Panc1 (cell line): ENCODE results near the gene MFSD2A.

Experiments used
- POLR2AphosphoS5 ChIP-seq: IDR thresholded peaks from 2 replicates; pipeline ENCODE4 v1.6.1; 2012; ENCODE audit warnings: mild to moderate bottlenecking, low read depth, low read length, moderate library complexity
- SIN3A ChIP-seq: IDR thresholded peaks from 2 replicates; pipeline ENCODE4 v1.6.1; 2012; ENCODE audit warnings: low read depth, mild to moderate bottlenecking, low read length, moderate library complexity, borderline replicate concordance; ENCODE audit not compliant: insufficient read depth
- TCF7L2 ChIP-seq: IDR thresholded peaks from 2 replicates; pipeline ENCODE4 v1.6.1; 2011; ENCODE audit warnings: mild to moderate bottlenecking, low read depth, low read length, inconsistent platforms
- TF ChIP-seq, protein P1 (sequence below): fragments of 450-650 bp; IDR thresholded peaks from 2 replicates; pipeline ENCODE4 v1.5.1; 2017; ENCODE audit warnings: mild to moderate bottlenecking
- TF ChIP-seq, protein P2 (sequence below), 2 experiments: IDR thresholded peaks; 2 replicates each; pipeline ENCODE4 v1.6.1; 2011 to 2012; ENCODE audit warnings: low read depth in 2 of 2, control low read depth in 1 of 2, low read length in 1 of 2, mild to moderate bottlenecking in 1 of 2, moderate library complexity in 1 of 2; ENCODE audit not compliant: insufficient read depth in 1 of 2

- TF ChIP-seq, protein P1, sequence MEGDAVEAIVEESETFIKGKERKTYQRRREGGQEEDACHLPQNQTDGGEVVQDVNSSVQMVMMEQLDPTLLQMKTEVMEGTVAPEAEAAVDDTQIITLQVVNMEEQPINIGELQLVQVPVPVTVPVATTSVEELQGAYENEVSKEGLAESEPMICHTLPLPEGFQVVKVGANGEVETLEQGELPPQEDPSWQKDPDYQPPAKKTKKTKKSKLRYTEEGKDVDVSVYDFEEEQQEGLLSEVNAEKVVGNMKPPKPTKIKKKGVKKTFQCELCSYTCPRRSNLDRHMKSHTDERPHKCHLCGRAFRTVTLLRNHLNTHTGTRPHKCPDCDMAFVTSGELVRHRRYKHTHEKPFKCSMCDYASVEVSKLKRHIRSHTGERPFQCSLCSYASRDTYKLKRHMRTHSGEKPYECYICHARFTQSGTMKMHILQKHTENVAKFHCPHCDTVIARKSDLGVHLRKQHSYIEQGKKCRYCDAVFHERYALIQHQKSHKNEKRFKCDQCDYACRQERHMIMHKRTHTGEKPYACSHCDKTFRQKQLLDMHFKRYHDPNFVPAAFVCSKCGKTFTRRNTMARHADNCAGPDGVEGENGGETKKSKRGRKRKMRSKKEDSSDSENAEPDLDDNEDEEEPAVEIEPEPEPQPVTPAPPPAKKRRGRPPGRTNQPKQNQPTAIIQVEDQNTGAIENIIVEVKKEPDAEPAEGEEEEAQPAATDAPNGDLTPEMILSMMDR, result no peak
- TF ChIP-seq POLR2AphosphoS5 (no peak), SIN3A (no peak), TCF7L2 (no peak)
- TF ChIP-seq, protein P2, sequence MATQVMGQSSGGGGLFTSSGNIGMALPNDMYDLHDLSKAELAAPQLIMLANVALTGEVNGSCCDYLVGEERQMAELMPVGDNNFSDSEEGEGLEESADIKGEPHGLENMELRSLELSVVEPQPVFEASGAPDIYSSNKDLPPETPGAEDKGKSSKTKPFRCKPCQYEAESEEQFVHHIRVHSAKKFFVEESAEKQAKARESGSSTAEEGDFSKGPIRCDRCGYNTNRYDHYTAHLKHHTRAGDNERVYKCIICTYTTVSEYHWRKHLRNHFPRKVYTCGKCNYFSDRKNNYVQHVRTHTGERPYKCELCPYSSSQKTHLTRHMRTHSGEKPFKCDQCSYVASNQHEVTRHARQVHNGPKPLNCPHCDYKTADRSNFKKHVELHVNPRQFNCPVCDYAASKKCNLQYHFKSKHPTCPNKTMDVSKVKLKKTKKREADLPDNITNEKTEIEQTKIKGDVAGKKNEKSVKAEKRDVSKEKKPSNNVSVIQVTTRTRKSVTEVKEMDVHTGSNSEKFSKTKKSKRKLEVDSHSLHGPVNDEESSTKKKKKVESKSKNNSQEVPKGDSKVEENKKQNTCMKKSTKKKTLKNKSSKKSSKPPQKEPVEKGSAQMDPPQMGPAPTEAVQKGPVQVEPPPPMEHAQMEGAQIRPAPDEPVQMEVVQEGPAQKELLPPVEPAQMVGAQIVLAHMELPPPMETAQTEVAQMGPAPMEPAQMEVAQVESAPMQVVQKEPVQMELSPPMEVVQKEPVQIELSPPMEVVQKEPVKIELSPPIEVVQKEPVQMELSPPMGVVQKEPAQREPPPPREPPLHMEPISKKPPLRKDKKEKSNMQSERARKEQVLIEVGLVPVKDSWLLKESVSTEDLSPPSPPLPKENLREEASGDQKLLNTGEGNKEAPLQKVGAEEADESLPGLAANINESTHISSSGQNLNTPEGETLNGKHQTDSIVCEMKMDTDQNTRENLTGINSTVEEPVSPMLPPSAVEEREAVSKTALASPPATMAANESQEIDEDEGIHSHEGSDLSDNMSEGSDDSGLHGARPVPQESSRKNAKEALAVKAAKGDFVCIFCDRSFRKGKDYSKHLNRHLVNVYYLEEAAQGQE (IDR thresholded peaks at IDR 0.05; ENCODE audit: insufficient read depth in 1 of 2, low read depth in 2 of 2, low read length in 1 of 2), result no peak
Observed at GRCh38 chr1:39962450-39962825, 7.5 kb downstream of the MFSD2A start.
